ENCODE results near the gene PCYT2.

Gene PCYT2

DNA sequence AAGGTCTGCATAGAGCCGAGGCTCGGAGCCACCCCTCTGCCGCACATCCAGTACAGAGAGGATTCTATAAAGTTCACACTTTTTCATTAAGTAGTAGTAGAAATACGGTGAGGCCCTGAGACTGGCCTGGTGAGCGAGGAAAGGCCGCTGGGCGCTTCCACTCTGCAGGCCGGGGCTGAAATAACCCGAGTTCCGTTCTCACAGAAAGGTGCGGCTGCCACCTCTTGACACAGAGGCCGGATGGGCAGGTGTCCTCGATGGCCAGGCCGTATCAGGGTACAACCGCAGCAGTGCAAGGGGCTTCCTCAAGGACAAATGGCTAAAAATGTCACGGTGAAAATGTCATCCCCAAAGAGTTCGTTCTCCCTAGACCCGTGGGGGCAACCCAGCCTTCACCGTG is 770 bp upstream of the PCYT2 start:
- DNase-seq: no peak

DNA sequence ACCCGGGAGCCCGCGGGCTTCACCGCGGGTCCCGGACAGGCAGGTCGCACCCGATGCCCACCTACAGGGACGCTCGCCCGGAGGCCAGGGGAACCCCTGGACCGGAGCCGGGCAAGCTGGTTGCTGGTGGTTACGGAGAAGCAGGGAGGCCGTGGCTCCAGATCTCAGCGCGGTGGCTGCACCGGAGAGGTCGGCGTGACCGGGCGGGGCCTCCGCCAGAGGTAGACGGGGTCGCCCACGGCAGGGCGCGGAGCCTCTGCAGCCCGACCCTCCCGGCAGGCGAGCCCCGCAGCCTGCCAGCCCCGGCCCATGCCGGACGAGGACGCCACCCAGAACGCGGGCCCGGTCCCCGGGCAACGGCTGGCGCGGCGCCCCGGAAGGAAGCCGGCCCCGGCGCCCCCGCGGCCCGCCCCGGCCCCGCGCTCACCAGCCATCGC is 341 bp downstream of the PCYT2 start:
- DNase-seq: no peak

DNA sequence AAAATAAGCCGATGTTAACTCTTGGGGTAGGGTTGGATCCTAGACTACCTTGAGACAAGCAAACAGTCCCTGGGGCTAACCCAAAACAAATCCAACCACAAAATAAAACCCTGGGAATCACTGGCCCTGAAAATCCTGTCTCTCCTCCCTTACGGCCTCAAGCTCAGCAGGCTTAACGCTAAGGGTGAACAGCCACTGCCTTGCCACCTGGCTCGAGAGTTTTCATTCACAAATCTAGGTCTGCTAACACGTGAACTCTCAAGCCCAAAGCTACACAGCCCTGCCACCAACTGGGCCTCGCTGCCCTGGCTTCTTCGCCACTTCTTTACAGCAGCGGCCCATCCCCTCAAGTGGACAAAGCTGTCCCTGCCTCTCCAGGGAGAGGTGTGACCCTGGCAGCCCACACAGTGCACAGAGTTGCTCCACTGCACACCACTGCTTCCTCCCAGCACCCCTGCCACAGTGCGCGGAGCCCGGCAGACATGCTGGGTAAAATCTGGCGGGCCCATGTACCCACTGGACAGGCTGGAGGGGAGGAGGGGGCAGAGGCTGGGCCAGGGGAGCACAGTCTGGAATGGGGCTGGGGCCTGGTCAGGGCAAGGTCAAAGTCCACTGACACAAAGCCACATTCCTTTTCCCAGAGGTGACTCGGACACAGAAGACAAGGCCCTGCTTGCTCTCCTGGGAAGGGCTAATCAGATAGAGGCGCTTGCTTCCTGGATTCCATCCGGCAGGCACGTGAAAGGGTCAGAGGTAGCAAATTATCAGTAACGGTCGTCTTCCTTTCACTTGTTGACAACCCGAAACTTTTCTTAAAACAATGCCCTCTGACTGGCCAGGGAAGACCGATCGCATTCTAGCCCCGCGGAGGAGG is 996 bp downstream of the PCYT2 start:
- no peak for DNase-seq

DNA sequence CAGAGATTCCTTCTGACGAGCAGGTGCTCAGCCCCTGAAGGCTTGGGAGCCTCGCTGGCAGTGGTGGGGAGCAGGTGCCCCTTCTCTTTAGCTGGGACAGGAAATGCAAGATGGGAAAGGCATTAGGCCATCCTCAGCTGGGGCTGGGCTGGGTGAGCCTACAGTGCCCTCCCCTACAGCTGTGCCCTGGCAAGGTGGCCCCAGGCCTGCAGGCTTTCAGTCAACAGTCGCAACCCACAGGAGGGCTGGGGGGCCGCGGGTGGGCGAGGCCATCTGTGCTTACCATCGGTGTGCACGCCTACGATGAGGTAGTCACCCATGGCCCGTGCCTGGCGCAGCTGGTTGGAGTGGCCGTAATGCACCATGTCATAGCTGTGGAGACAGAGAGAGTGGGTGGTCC is 2.0 kb downstream of the PCYT2 start:
- DNase-seq: no peak

DNA sequence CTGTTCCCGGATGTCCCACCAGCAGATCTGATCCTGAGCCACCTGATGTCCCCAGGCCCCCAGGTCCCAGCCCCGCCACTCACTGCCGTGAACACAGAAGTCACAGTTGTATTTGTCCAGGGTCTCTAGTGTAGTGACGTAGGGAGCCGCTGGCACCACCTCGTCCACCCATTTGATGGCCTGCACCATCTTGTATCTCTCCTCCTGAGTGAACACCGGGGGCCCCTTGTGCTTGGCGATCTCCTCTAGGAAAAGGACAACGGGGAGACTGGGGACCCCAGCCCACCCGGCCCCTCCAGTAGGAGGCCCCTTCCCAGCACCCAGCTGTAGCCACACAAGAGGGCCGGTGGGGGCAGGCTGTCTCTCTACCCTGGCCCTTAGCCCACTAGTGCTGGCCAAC is 2.4 kb downstream of the PCYT2 start:
- no peak for DNase-seq

DNA sequence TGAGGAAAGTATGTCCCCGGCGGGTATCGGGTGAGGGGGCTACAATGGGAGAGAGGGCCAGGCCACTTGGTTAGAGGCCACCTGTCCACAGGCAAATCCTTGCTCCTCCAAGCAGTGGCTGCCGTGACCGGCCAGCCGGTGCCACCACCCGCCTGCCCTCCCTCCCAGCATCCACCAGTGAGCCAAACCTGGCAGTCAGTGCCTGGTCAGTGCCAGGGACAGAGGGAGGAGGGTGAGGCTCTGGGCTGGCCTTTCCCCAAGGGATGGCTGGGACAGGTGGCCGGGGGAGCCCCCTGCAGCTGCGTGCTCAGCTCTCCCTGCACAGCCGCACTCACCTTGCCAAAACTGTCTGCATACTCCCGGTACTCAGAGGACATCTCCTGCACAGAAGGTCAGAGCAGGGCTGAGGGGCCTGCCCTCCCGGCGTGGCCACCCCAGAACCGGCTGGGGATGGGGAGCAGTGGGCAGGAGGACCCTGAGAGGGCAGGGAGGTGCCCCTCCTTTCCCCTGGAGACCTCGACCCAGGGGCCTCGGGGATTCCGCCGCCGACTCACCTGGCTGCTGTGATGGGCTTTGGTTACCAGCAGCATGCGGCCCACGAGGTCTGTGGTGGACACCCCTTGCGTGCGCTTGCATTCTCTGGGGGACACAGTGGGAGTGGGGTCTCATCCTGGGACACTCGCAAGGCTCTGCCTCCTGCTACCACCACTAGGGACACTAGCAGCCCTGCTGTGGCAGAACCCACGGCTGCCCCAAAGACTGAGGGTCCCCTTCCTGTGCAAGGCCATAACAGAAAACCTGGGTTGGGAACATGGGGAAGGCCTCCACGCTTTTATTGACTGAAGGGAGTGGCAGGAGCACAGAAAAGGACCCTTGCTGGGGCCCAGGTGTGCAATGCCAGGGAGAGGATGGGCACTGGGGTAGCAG is 3.7 kb downstream of the PCYT2 start:
- no peak for DNase-seq

DNA sequence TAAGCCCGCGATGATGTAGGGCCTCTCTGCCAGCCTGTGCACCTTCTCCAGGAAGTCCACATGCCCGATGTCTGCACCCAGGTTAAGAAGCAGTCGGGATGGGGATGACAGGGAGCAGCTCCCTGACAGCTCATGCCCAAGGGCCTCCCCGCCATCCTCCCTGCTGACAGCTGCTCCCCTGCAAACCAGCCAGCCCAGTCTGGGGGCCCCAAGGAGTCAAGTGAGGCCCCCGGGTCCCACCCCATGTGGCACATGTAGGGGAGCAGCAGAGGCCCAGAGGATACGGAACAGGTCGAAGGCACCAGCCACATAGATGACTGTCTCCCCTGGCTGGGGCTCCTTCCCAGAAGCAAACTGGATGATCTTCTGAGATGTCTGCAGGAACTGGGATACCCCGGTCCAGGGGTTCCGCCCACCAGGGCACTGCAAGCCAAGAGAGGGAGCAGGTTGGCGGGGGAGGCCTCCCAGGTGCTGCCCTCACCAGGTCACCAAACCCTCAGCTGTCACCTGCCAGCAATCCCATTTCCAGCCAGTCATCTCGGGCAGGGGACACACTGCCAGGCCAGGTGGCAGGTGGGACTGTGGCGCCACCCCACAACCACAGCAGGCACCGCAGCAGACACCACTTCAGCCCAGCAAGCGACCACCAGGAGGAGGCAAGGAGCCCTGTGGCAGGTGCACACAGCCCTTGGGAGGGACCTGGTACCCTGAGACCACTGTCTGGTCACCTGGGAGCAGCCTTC is 4.6 kb downstream of the PCYT2 start:
- no peak for DNase-seq

DNA sequence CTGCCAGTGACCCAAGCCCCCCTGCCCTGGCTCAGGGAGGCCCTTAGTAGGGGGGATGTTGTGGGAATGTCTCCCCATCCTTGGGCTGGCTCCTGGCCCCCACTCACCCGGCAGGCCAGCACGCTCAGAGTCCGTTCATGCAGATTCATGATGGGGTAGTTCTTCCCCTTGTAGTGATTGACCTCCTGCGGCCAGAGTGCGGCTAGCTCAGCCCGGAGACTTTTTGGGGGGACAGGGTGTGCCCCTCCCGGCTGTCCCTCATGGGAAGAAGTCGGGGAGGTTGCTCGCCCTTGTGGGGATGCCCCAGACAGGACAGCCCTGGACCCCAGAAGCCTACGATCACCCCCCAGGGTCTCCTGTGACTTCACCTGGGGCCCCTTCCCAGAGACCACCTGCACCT is 5.2 kb downstream of the PCYT2 start:
- no peak for DNase-seq

DNA sequence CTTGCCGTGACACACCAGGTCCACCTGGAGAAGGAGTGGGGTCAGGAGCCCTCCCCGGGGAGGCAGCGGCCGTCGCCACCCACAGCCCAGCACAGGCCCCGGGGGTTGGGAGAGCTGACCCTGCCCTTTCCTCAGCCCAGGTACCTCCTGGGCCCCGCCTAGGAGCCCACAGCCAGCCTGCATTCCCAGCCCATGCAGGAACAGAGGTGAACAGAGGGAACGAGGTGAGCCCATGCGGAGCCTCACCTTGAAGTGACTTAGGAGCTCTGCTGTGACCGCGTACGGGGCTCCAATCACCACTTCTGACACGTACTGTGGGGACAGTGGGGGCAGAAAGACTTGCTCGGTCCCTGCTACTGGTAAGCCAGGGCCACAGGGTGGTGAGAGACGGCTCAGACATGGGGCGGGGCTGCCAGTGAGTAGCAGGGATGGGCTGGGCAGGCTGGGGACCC is 5.7 kb downstream of the PCYT2 start:
- DNase-seq: no peak

DNA sequence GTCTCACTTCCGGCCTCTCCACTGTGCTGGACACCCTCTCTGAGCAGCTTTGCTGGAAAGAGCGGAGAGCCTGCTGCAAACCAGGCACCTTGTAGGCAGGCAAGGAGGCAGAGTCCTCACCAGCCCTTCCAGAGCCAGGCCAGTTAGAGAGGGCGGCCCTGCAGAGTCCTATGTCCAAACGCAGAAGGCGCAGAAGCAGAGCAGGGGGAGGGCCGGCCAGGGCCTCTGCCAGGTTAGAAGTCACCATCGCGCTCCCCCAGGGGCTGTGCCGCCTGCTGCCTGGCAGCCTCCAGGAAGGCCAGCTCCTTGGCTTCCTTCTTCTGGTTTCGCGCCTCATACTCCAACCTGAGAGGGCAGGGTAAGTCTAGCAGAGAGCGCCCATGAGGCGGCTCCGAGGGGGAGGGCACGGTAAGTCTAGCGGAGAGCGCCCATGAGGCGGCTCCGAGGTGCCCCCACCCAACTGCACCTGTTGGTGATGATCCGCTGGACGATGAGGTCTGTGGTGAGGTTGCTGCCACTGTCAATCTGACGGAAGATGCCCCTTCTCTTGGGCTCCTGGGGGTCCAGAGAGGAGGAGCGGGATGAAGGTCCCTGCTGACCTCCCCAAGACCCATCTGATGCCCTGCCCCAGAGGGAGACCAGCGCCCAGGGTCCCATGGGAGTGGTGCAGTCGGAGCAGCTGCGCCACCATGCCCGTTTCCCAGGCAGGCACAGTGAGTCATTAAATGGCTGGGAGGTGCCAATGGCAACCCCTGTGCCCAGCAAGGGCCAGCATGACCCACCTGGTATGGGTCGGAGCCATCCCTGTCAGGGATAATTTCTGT is 6.4 kb downstream of the PCYT2 start:
- no peak for DNase-seq

DNA sequence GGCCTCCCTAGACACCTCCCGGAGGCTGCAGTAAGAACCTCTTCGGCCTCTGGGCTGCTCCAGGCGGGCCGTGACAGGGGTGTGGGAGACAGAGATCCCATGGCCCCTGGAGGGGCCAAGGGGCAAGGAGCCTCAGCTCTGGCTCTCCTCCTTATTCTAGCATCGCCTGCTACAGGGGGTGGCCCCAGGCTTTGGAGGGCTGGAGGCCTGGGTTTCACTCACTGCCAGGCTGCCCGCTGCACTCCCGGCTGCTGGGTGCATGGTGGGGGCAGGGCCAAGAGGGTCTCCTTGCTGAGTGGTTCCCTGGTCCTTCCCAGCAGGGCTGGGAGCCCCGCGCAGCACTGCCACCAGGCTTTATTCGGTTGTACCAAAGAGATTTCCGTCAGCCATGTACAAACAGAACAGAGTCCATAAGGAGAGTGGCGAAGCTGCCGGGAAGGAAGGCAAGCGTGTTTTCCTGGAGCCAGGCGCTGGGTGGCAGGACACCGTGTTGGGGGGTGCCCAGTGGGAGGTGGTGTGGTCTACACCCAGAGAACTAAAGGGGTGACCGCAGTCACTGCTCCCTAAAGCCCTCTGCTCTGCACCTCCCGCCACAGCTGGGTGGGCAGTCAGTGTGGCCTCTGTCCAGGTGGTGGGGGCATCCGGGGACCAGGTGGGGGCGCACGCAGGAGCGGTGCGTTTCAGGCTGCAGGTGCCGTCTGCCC is 7.2 kb downstream of the PCYT2 start:
- DNase-seq: no peak

DNA sequence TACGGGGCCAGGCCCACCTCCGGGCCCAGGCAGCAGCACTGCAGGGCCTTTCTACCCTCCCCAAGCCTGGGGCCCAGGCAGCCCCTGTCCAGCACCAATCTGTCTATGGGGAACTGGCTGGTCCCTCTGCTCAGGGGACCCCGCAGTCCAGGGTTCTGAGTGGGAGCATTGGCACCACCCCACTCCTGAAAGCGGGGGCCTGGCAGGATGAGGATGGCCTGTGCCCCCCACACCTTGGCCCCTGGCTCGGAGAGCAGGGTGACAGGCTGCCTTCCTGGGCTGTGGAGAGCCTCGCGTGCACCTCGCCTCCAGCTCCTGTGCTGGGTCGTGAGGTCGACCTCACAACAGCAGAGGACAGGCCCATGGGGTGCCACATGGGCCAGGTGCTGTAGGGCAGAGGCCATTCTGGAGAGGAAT is 7.8 kb downstream of the PCYT2 start:
- DNase-seq: no peak

DNA sequence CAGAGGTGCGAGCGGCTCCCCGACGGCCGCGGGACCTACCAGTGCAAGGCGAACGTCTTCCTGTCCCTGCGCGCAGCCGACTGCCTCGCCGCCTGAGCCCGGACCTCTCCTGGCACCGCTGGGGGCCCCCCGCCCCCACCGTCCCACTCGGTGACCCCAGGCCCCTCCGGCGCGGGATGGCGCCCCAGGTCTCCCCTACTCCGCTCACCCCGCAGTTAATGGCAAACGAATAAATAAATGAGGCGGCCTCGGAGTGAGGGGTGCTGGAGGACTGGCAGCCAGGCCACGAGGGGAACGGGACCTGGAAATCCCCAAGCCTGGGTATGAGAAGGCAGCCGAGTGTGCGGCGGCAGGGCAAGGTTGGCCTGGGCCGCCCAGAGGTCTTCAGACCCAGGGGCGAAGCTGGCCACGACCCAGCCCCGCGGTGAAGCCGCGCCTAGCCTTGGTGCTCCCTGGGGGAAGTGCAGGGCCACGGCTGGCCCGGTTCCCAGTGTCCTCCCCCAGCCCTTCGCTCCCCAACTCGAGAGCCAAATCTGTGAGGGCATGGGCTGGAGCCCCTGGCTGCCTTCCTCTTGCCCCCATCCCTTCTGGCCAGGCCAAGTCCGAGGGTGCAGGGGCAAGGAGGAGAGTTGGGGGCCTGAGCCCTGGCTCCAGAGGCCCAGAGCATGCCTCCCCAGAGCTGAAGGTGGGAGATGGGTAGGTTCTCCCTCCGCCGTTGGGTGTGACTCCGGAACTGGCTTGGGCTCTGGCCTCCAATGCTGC is 8.4 kb downstream of the PCYT2 start:
- no peak for DNase-seq

DNA sequence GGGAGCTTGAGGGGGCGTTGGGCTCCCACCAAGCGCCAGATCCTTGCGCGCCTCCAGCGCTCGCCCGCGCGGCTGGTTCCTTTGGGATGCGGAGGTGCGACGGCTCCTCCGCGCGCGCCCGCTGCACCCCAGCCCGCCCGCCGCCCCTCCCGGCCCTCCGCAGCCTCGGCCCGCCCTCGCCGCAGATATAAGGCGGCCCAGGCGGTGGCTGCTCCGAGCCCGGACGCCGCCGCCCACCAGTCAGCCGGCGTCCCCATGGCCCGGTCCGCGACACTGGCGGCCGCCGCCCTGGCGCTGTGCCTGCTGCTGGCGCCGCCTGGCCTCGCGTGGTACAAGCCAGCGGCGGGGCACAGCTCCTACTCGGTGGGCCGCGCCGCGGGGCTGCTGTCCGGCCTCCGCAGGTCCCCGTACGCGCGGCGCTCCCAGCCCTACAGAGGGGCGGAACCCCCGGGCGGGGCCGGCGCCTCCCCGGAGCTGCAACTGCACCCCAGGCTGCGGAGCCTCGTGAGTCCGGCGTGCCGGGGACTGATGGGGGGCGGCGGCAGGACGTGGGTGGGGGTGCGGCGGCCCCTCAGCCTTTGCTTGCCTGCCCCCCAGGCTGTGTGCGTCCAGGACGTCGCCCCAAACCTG is 9.1 kb downstream of the PCYT2 start, which contains the start of gene NPB:
NPB (plus strand) TSS at position 216 of the 630 bp plus-strand sequence; CDS start at position 256, 40 bp downstream.
- no peak for DNase-seq

DNA sequence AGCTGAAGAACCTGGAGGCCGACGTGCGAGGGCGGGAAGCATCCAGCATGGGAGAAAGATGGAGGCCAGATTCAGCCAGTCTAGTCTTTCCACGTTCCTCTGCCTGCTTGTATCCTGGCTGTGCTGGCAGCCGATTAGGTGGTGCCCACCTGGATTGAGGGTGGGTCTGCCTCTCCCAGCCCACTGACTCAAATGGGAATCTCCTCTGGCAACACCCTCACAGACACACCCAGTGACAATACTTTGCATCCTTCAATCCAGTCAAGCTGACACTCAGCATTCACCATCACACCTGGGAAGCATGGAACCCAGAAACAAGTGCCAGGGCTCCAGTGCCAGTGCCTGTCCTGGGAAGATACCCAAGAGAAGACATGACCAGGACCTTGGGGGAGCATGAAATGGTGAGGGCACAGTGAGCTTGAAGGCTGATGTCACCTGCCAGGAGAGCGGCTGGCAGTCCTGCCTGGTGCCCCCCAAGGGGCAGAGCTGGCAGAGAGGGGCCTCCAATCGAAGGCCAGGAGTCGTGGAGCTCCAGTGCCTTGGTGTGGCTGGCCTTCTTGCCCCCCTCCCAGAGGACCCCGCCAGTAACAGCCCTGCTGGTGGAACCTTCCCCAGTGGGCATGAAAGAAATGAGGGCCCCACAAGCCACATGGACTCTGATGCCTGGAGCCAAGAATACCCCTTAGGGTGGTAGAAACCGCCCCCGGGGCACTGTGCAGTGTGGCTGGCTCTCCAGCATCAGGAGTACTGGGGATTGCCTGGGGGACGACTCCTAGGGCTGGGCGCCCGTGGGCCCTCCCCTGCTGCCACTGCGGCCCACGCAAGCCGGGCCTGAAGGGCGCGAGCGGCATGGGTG is 9.8 kb downstream of the PCYT2 start:
- DNase-seq: no peak

DNA sequence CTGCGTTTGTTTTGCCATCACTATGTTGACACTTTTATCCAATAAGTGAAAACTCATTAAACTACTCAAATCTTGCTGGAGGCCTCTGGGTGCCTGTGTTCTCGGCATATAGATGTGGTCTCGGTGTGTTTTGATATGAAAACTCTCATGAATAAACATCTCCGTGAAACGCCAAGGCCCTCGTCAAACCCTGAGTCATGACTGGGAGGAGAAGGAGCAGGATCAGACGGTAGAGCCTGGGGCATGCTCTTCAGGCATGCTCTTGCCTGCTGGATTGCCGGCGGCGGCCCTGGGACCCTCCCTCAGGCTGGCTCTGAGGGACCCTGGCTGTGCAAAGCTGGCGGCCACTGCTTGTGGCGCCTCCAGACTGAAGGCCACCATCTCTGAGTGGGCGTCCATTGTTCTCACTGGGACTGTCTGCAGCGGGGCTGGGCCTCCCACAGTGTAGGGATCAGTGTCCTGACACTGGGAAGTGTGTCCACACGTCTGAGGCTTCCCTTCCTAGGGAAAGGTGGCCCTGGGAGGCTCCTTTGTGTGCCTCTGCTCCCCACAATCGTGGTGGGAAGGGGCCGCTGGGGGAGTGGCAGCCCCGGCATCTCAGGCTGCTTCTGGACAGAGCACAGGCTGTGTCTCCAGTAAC is 10.9 kb downstream of the PCYT2 start:
- DNase-seq: no peak

DNA sequence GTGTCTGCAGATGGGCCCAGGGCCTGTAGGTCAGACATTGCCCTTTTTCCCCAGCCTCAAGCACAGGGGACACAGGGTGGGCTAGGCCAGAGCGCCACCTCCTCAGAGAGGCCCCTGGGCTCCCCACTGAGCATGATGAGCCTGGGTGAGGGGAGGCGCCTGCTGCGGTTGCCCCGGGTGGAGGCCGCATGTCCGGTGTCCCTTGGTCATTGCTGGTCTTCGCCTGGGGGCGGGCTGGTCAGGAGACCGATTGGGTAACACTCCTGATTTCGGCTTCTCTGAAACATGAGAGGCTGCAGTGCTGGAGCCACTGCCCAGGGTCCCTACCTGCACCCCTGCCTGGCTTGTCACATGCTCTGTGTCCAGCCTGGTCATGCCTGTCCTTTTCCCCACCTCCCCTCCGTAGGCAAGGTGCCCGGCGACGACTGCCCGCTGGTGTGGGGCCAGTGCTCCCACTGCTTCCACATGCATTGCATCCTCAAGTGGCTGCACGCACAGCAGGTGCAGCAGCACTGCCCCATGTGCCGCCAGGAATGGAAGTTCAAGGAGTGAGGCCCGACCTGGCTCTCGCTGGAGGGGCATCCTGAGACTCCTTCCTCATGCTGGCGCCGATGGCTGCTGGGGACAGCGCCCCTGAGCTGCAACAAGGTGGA is 11.6 kb downstream of the PCYT2 start:
- no peak for DNase-seq

DNA sequence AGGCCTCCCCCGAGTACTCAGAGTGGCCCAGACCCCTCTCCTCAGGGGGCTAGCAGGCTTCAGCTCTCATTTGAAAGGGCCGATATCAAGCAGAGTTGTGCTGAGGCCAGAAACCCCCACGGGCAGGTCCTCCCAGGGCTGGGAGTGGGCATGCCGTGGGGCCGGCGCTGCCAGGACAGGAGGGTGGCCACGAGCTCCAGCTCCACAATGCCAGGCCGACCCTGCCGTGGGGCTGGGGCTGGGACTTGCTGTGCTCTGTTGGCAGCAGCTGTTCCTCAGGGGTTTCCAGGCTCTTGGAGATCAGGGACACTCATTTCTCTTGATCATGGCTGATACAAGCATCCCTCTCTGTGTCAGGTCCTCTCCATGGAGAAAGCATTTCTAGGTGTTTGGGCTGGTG is 12.3 kb downstream of the PCYT2 start:
- DNase-seq: no peak
